ENCODE measurements around the gene FDX2.

FDX2 gene

DNA sequence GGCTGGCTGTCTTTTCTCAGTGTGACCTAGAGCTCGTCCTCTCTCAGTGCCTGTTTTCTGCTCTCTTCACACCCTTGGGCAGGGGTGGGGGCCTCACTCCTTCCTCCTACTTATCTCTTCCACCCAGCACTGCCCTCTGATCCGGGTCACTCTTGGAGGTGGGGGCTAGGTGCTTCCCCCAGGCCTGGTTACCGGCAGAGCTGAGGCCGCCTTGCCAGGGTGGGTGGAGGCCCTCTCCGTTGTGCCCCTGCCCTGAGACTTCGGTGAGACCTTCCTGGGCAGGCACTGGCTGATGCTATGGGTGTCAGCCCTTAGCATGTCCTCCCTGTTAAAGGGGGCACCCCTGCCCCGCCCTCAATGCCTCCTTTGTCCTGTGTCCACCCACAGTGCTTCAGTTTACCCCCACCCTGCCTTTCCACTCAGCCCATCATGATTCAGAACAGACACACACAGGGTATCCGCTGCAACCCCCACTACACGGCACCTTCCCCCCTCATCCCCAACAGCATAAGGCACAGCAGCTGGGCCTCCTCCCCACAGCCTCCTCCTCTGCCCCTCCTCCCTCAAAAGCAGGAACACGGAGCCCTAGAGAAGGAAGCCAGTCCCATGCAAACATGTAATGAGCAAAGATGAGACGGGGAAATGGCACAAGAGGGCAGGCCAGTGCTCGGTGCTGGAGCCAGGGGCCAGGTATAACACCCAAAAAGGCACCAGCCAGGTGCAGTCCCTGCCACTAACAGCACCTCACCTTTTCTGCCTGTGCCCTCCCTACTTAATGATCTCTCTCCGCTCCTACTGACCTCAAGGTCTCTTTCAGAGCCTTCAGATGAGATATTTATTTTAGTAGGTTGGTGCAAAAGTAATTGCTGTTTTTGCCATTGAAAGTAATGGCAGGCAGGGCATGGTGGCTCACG lies 16.0 kb downstream of the FDX2 start:
- DNase-seq (ENCODE audit: low read depth): no peak
- no peak for TF ChIP-seq CTCF (conservative IDR thresholded peaks at IDR 0.05; ENCODE audit: control insufficient read depth, insufficient read depth, low read depth, low read length)
- no peak overlapping the region for H3K4me3 ChIP-seq (ENCODE audit: control insufficient read depth, low read depth, low read length)

- no peak overlapping the region for H3K4me3 ChIP-seq (ENCODE audit: control insufficient read depth, low read depth, low read length)
- no peak for DNase-seq (ENCODE audit: low read depth)
- TF ChIP-seq CTCF (conservative IDR thresholded peaks at IDR 0.05; ENCODE audit: control insufficient read depth, insufficient read depth, low read depth, low read length): no peak
Observed at GRCh38 chr19:10295847-10296591, 19.8 kb downstream of the FDX2 start.

DNA sequence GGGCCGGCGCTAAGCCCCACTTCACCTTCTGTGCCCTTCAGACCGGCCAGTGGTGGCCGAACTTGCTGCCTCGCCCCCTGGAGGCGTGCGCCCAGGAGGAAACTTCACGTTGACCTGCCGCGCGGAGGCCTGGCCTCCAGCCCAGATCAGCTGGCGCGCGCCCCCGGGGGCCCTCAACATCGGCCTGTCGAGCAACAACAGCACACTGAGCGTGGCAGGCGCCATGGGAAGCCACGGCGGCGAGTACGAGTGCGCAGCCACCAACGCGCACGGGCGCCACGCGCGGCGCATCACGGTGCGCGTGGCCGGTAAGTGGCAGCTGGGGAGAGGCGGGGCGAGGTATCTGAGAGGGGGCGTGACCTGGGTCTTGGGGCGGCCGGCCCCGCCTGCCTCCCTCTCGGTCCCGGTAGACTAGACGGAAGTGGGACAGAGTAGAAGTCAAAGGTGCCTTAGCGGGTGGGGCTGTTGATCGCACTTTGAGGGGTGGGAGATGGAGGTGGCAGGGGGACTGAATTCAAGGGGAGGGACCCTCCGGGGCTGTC lies 20.4 kb downstream of the FDX2 start:
- no peak for DNase-seq (ENCODE audit: low read depth)
- TF ChIP-seq CTCF (conservative IDR thresholded peaks at IDR 0.05; ENCODE audit: control insufficient read depth, insufficient read depth, low read depth, low read length): no peak
- H3K4me3 ChIP-seq (ENCODE audit: control insufficient read depth, low read depth, low read length): no peak overlapping the region

DNA sequence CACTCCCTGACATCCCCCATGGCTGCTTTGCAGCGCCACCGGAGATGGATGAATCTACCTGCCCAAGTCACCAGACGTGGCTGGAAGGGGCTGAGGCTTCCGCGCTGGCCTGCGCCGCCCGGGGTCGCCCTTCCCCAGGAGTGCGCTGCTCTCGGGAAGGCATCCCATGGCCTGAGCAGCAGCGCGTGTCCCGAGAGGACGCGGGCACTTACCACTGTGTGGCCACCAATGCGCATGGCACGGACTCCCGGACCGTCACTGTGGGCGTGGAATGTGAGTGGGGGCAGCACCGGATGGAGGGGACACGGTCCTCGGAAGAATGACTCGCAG lies 21.5 kb downstream of the FDX2 start:
- no peak for TF ChIP-seq CTCF (conservative IDR thresholded peaks at IDR 0.05; ENCODE audit: control insufficient read depth, insufficient read depth, low read depth, low read length)
- DNase-seq (ENCODE audit: low read depth): no peak
- H3K4me3 ChIP-seq (ENCODE audit: control insufficient read depth, low read depth, low read length): no peak overlapping the region

GRCh38 chr19:10293637-10294367 lies 22.0 kb downstream of the FDX2 start:
- no peak overlapping the region for H3K4me3 ChIP-seq (ENCODE audit: control insufficient read depth, low read depth, low read length)
- no peak for DNase-seq (ENCODE audit: low read depth)

More at GRCh38 chr19:10293637-10294367, 22.0 kb downstream of the FDX2 start:
- TF ChIP-seq CTCF (conservative IDR thresholded peaks at IDR 0.05; ENCODE audit: control insufficient read depth, insufficient read depth, low read depth, low read length): no peak
